IMR-90 (cell line): ENCODE results near the gene GRK5.

Experiments
- BHLHE40 ChIP-seq: fragments of 150-350 bp; IDR thresholded peaks from 2 replicates; pipeline ENCODE4 v1.6.1; 2016; ENCODE audit warnings: mild to moderate bottlenecking, low read depth, low read length
- CEBPB ChIP-seq: IDR thresholded peaks from 2 replicates; pipeline ENCODE4 v1.6.1; 2012; ENCODE audit warnings: low read depth, low read length, improper control_type of control experiment
- CHD1 ChIP-seq: IDR thresholded peaks from 2 replicates; pipeline ENCODE4 v1.6.1; 2012; ENCODE audit warnings: low read depth, low read length, improper control_type of control experiment
- CTCF ChIP-seq: conservative IDR thresholded peaks from 2 replicates; pipeline ENCODE4 v1.5.1; 2012; ENCODE audit warnings: mild to moderate bottlenecking, low read depth, low read length, improper control_type of control experiment
- ELK1 ChIP-seq: fragments of 150-350 bp; IDR thresholded peaks from 2 replicates; pipeline ENCODE4 v1.6.1; 2016; ENCODE audit warnings: low read depth, mild to moderate bottlenecking, low read length, moderate library complexity, borderline replicate concordance
- MAFK ChIP-seq: IDR thresholded peaks from 2 replicates; pipeline ENCODE4 v1.6.1; 2012; ENCODE audit warnings: low read depth, low read length, improper control_type of control experiment
- MXI1 ChIP-seq: IDR thresholded peaks from 2 replicates; pipeline ENCODE4 v1.6.1; 2012; ENCODE audit warnings: low read depth, mild to moderate bottlenecking, low read length, moderate library complexity, borderline replicate concordance
- NFE2L2 ChIP-seq: fragments of 150-350 bp; IDR thresholded peaks from 2 replicates; pipeline ENCODE4 v1.6.1; 2016; ENCODE audit warnings: low read depth, mild to moderate bottlenecking, low read length
- POLR2A ChIP-seq: IDR thresholded peaks from 2 replicates; pipeline ENCODE4 v1.6.1; 2012; ENCODE audit warnings: mild to moderate bottlenecking, low read depth, low read length
- RAD21 ChIP-seq: IDR thresholded peaks from 2 replicates; pipeline ENCODE4 v1.6.1; 2012; ENCODE audit warnings: low read length, improper control_type of control experiment
- RCOR1 ChIP-seq: IDR thresholded peaks from 2 replicates; pipeline ENCODE4 v1.6.1; 2012; ENCODE audit warnings: mild to moderate bottlenecking, low read length, improper control_type of control experiment; ENCODE audit not compliant: insufficient replicate concordance
- RFX5 ChIP-seq: IDR thresholded peaks from 2 replicates; pipeline ENCODE4 v1.8.0; 2012; ENCODE audit warnings: low read depth, mild to moderate bottlenecking, low read length, moderate library complexity
- SMC3 ChIP-seq: fragments of 150-350 bp; IDR thresholded peaks from 2 replicates; pipeline ENCODE4 v1.6.1; 2016; ENCODE audit warnings: low read depth, mild to moderate bottlenecking, antibody characterized with exemption, low read length, moderate library complexity
- USF2 ChIP-seq: fragments of 150-350 bp; IDR thresholded peaks from 2 replicates; pipeline ENCODE4 v1.6.1; 2017; ENCODE audit warnings: mild to moderate bottlenecking, antibody characterized with exemption, low read length, low read depth

GRCh38 chr10:119256030-119256429 is 48.7 kb downstream of the GRK5 start:
- TF ChIP-seq RAD21, result no peak
- TF ChIP-seq CEBPB, result no peak
- no peak for TF ChIP-seq CTCF
- TF ChIP-seq SMC3, result no peak
- no peak for TF ChIP-seq POLR2A
- TF ChIP-seq CHD1, result no peak
- no peak for TF ChIP-seq MXI1
- TF ChIP-seq RFX5, result no peak
- TF ChIP-seq BHLHE40, result no peak
- TF ChIP-seq MAFK, result no peak
- no peak for TF ChIP-seq ELK1
- no peak for TF ChIP-seq USF2
- no peak for TF ChIP-seq NFE2L2
- TF ChIP-seq RCOR1, result no peak
